A549 treated with AZD9567 at 1 μM for 4 hours (cell line): ENCODE results near the gene ZBTB42. TPM values are rescaled to one million over a fixed set of nuclear protein-coding genes. Genes with fewer than 3 reads are reported as not detected.

Experiments
- total RNA-seq: library from RNA; stranded (reverse); fragments of 200-300 nt; extraction: Qiagen RNA extraction; gene quantifications from 5 replicates; pipeline ENCODE4 v1.2.3, GENCODE V29; 2022; ENCODE audit not compliant: insufficient read depth

The ZBTB42 gene
- 2.4 to 3.7 TPM (median 3.0 TPM) in 5 replicates for total RNA-seq

GRCh38 chr14:104800771-104801519 lies at the start of gene ZBTB42:
ZBTB42 (plus strand) TSS chr14:104801101; CDS start chr14:104801198, 97 bp downstream.

GRCh38 chr14:104752735-104753527 lies 48.0 kb upstream of the ZBTB42 start, which contains the start of gene SIVA1:
SIVA1 (plus strand) TSS chr14:104753147; CDS start chr14:104753202, 55 bp downstream.

GRCh38 chr14:104794993-104795780 lies 5.7 kb upstream of the ZBTB42 start, which contains the start of gene AKT1:
AKT1 (minus strand) TSS chr14:104795748; CDS start chr14:104792643, 3,105 bp downstream.

Other genes starting within 250 kb of the ZBTB42 start
- not detected in 5 replicates for gene C14orf180, start 221.3 kb upstream of the ZBTB42 start, total RNA-seq
- gene TMEM179, start 196.3 kb upstream of the ZBTB42 start, total RNA-seq: 0.27 to 0.36 TPM (median 0.33 TPM) in 4 of 5 replicates, not detected in the other
- 79.3 to 135 TPM (median 130 TPM) in 5 replicates for gene INF2, start 111.5 kb upstream of the ZBTB42 start, total RNA-seq
- 4.7 to 7.4 TPM (median 5.8 TPM) in 5 replicates for gene ADSS1, start 76.9 kb upstream of the ZBTB42 start, total RNA-seq
- 111 to 224 TPM (median 212 TPM) in 5 replicates for gene SIVA1, start 48.0 kb upstream of the ZBTB42 start, total RNA-seq
- 79.8 to 113 TPM (median 105 TPM) in 5 replicates for gene AKT1, start 5.4 kb upstream of the ZBTB42 start, total RNA-seq
- 14.1 to 30.0 TPM (median 29.0 TPM) in 5 replicates for gene CEP170B, start 64.2 kb downstream of the ZBTB42 start, total RNA-seq
- gene PLD4, start 123.8 kb downstream of the ZBTB42 start, total RNA-seq: 0.01 to 0.16 TPM (median 0.09 TPM) in 3 of 5 replicates, not detected in the others
- gene AHNAK2, start 177.3 kb downstream of the ZBTB42 start, total RNA-seq: 183 to 234 TPM (median 196 TPM) in 5 replicates
- 11.3 to 22.3 TPM (median 20.2 TPM) in 5 replicates for gene CLBA1, start 184.7 kb downstream of the ZBTB42 start, total RNA-seq
- 44.8 to 57.5 TPM (median 49.9 TPM) in 5 replicates for gene CDCA4, start 220.0 kb downstream of the ZBTB42 start, total RNA-seq